Measurements from ENCODE around the gene BEGAIN.
"Not testable (repeated sequence)": the region's sequence is repeated elsewhere in the genome, so short reads cannot be mapped to it uniquely, and the experiment has no call there.

DNA sequence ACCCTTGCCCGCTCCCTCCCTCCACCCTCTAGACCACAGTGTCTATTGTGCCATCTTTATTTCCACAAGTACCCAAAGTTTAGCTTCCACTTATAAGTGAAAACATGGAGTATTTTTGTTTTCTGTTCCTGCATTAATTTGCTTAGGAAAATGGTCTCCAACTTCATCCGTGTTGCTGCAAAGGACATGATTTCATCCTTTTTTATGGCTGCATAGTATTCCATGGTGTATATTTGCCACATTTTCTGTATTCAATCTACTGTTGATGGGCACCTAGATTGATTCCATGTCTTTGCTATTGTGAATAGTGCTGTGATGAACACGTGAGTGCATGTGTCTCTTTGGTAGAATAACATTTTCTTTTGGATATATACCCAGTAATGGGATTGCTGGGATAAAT lies 81.2 kb downstream of the BEGAIN start:
- TF ChIP-seq EZH2phosphoT487 (IDR thresholded peaks at IDR 0.05; ENCODE audit: borderline replicate concordance, low read depth, low read length), result not testable (repeated sequence)
- TF ChIP-seq, protein P1, sequence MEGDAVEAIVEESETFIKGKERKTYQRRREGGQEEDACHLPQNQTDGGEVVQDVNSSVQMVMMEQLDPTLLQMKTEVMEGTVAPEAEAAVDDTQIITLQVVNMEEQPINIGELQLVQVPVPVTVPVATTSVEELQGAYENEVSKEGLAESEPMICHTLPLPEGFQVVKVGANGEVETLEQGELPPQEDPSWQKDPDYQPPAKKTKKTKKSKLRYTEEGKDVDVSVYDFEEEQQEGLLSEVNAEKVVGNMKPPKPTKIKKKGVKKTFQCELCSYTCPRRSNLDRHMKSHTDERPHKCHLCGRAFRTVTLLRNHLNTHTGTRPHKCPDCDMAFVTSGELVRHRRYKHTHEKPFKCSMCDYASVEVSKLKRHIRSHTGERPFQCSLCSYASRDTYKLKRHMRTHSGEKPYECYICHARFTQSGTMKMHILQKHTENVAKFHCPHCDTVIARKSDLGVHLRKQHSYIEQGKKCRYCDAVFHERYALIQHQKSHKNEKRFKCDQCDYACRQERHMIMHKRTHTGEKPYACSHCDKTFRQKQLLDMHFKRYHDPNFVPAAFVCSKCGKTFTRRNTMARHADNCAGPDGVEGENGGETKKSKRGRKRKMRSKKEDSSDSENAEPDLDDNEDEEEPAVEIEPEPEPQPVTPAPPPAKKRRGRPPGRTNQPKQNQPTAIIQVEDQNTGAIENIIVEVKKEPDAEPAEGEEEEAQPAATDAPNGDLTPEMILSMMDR (conservative IDR thresholded peaks at IDR 0.05; ENCODE audit: low read length), result not testable (repeated sequence)
